K562 (cell line): ENCODE data around the gene ZMYND8. TPM values are rescaled to one million over a fixed set of nuclear protein-coding genes. Genes with fewer than 3 reads are reported as not detected.
A peak's percentile ranks its signal among the peaks of the same experiment; 100 is the strongest.

Experiments
- ATAC-seq: fragments of 200-7000 bp; cut with Tn5 transposase; 3 replicates; pipeline ENCODE4 v1.9.1; 2020; ENCODE audit warnings: moderate library complexity
- BruUV-seq: library from RNA; stranded (reverse); fragments of 400-500 nt; replicated peaks from 2 replicates; lab custom pipeline; 2021; lab: Mats Ljungman, UMichigan
- CTCF ChIA-PET: fragments of 300-600 bp; formaldehyde crosslinking; extraction: SDS; loops from one replicate; lab custom pipeline; 2021; ENCODE audit warnings: low intra/inter-chr PET ratio; lab: Yijun Ruan, JAX
- POLR2A ChIA-PET: fragments of 300-600, 350-650 bp; sonication (Branson Sonifier 250); formaldehyde crosslinking; extraction: SDS; loops from one replicate; lab custom pipeline; 2021; ENCODE audit warnings: antibody characterized with exemption, inconsistent platforms; lab: Yijun Ruan, JAX
- DNase-seq, 4 experiments: peaks; one replicate each; pipeline versions ENCODE4 v3.0.0 to v3.0.0-alpha.2; 2011 to 2018; ENCODE audit warnings: low spot score in 3 of 4, mixed read lengths in 3 of 4; ENCODE audit errors: extremely low read depth in 1 of 4
- FAIRE-seq: peaks from 2 replicates; lab custom pipeline; 2011; peaks lifted over from hg19 to GRCh38; lab: Jason Lieb, UNC
- H2AFZ ChIP-seq: 2 replicates; pipeline ENCODE4 v1.6.0; 2011; ENCODE audit warnings: low read depth, low read length, control low read depth, inconsistent platforms
- H3K27ac ChIP-seq: fragments of 200-600 bp; 3 replicates; pipeline ENCODE4 v1.8.0; 2011; ENCODE audit warnings: low read depth, mild to moderate bottlenecking, control low read depth, inconsistent platforms, low read length, moderate library complexity, mixed read lengths; ENCODE audit errors: extremely low read depth
- H3K27me3 ChIP-seq, 2 experiments: fragments of 300-600 bp in 1 of 2; 2 replicates in 1 of 2; 3 replicates in 1 of 2; pipeline versions ENCODE4 v1.6.0 to v1.8.0; 2011; ENCODE audit warnings: inconsistent platforms in 2 of 2, low read length in 2 of 2, mild to moderate bottlenecking in 1 of 2, mixed read lengths in 1 of 2, moderate library complexity in 1 of 2; ENCODE audit not compliant: control insufficient read depth in 2 of 2, insufficient read depth in 2 of 2
- H3K36me3 ChIP-seq: fragments of 300-600 bp; 3 replicates; pipeline ENCODE4 v1.8.0; 2011; ENCODE audit warnings: mild to moderate bottlenecking, low read length, inconsistent platforms; ENCODE audit not compliant: control insufficient read depth, insufficient read depth
- H3K4me1 ChIP-seq, 2 experiments: fragments of 200-600 bp in 1 of 2; replicated peaks in 1 of 2; 2 replicates in 1 of 2; 3 replicates in 1 of 2; pipeline versions ENCODE4 v1.5.1 to v1.8.0; 2011; ENCODE audit warnings: inconsistent platforms in 2 of 2, low read length in 2 of 2, mild to moderate bottlenecking in 1 of 2, mixed read lengths in 1 of 2, moderate library complexity in 1 of 2; ENCODE audit not compliant: control insufficient read depth in 2 of 2, insufficient read depth in 2 of 2
- H3K4me2 ChIP-seq: 2 replicates; pipeline ENCODE4 v1.6.1; 2011; ENCODE audit warnings: low read length, control low read depth, inconsistent platforms, mixed read lengths; ENCODE audit not compliant: insufficient read depth
- H3K4me3 ChIP-seq: fragments of 200-600 bp; sonication (generic), shearing (Covaris generic); 2 replicates; pipeline ENCODE4 v1.5.1; 2016; ENCODE audit warnings: control low read depth, inconsistent platforms
- H3K79me2 ChIP-seq: fragments of 200-600 bp; 3 replicates; pipeline ENCODE4 v1.8.0; 2011; ENCODE audit warnings: low read length, inconsistent platforms; ENCODE audit not compliant: control insufficient read depth, insufficient read depth
- H3K9ac ChIP-seq, 2 experiments: 2 replicates each; pipeline versions ENCODE4 v1.6.0 to v1.6.1; 2011; ENCODE audit warnings: low read depth in 2 of 2, low read length in 2 of 2, control low read depth in 1 of 2, inconsistent platforms in 1 of 2, mild to moderate bottlenecking in 1 of 2, mixed read lengths in 1 of 2; ENCODE audit not compliant: insufficient read depth in 1 of 2
- H3K9me1 ChIP-seq: one replicate; pipeline ENCODE4 v1.6.0; 2011; ENCODE audit warnings: inconsistent platforms, mild to moderate bottlenecking, low read length, moderate library complexity; ENCODE audit not compliant: control insufficient read depth, insufficient read depth
- H3K9me3 ChIP-seq: replicated peaks from 2 replicates; pipeline ENCODE4 v1.5.1; 2011; ENCODE audit warnings: low read depth, low read length, inconsistent platforms; ENCODE audit not compliant: control insufficient read depth, insufficient read depth
- H4K20me1 ChIP-seq: replicated peaks from 2 replicates; pipeline ENCODE4 v1.6.1; 2011; ENCODE audit warnings: low read length, inconsistent platforms, mixed read lengths; ENCODE audit not compliant: control insufficient read depth, insufficient read depth
- BCOR ChIP-seq: fragments of 450-650 bp; IDR thresholded peaks from 2 replicates; pipeline ENCODE4 v1.6.1; 2016
- CHD2 ChIP-seq: IDR thresholded peaks from 2 replicates; pipeline ENCODE4 v1.6.1; 2011; ENCODE audit warnings: low read depth, low read length
- CREM ChIP-seq: IDR thresholded peaks from 2 replicates; pipeline ENCODE4 v1.6.1; 2014; ENCODE audit warnings: antibody characterized with exemption, low read depth
- ETS2 ChIP-seq: IDR thresholded peaks from 2 replicates; pipeline ENCODE4 v1.6.1; 2016; ENCODE audit warnings: borderline replicate concordance, missing genetic modification characterization, mild to moderate bottlenecking, moderate library complexity, missing compliant biosample characterization; ENCODE audit not compliant: poor library complexity, severe bottlenecking
- FOXJ2 ChIP-seq: fragments of 200-800 bp; sonication (Bioruptor generic); IDR thresholded peaks from 2 replicates; pipeline ENCODE4 v1.6.1; 2016; ENCODE audit warnings: missing genetic modification characterization, missing compliant biosample characterization
- LEF1 ChIP-seq: fragments of 450-650 bp; IDR thresholded peaks from 2 replicates; pipeline ENCODE4 v1.6.1; 2016; ENCODE audit warnings: mild to moderate bottlenecking
- MBD1 ChIP-seq: fragments of 250-450 bp; sonication (Bioruptor Pico); IDR thresholded peaks from 2 replicates; pipeline ENCODE4 v1.8.0; 2022; ENCODE audit warnings: inconsistent platforms
- MTA1 ChIP-seq: fragments of 450-650 bp; IDR thresholded peaks from 2 replicates; pipeline ENCODE4 v1.6.1; 2017; ENCODE audit warnings: borderline replicate concordance
- MTA3 ChIP-seq: fragments of 450-650 bp; formaldehyde crosslinking; IDR thresholded peaks from 2 replicates; pipeline ENCODE4 v1.6.1; 2017; ENCODE audit warnings: mild to moderate bottlenecking, borderline replicate concordance
- MYC ChIP-seq, 2 experiments: fragments of 250-450 bp in 1 of 2; sonication (Bioruptor Pico) in 1 of 2; IDR thresholded peaks; 2 replicates each; pipeline versions ENCODE4 v1.5.1 to v1.6.1; 2012 to 2021; ENCODE audit warnings: low read depth in 2 of 2, borderline replicate concordance in 1 of 2, improper control_type of control experiment in 1 of 2, low read length in 1 of 2, mild to moderate bottlenecking in 1 of 2, moderate library complexity in 1 of 2
- NFE2 ChIP-seq: IDR thresholded peaks from 2 replicates; pipeline ENCODE4 v1.6.1; 2014; ENCODE audit warnings: antibody characterized with exemption, low read depth
- NR4A1 ChIP-seq, 2 experiments: fragments of 250-450 bp in 1 of 2; fragments of 450-650 bp in 1 of 2; sonication (Bioruptor Pico) in 1 of 2; IDR thresholded peaks; 2 replicates each; pipeline versions ENCODE4 v1.4.0 to v1.6.1; 2016 to 2020; ENCODE audit warnings: mild to moderate bottlenecking in 2 of 2, missing compliant biosample characterization in 1 of 2, missing genetic modification characterization in 1 of 2, moderate library complexity in 1 of 2
- POLR2AphosphoS5 ChIP-seq: IDR thresholded peaks from 2 replicates; pipeline ENCODE4 v1.6.1; 2011; ENCODE audit warnings: mild to moderate bottlenecking, low read depth, low read length, moderate library complexity; ENCODE audit not compliant: control insufficient read depth, insufficient read depth
- POLR2B ChIP-seq: fragments of 450-650 bp; IDR thresholded peaks from 2 replicates; pipeline ENCODE4 v1.6.1; 2018; ENCODE audit warnings: low read depth; ENCODE audit not compliant: partially characterized antibody
- POLR2G ChIP-seq: fragments of 200-400 bp; formaldehyde crosslinking; IDR thresholded peaks from 2 replicates; pipeline ENCODE4 v1.6.1; 2017; ENCODE audit warnings: low read depth, mild to moderate bottlenecking, antibody characterized with exemption, low read length, moderate library complexity
- RBM25 ChIP-seq: fragments of 200-400 bp; formaldehyde crosslinking; IDR thresholded peaks from 2 replicates; pipeline ENCODE4 v1.6.1; 2018; ENCODE audit warnings: low read length, low read depth, moderate library complexity; ENCODE audit not compliant: severe bottlenecking
- RBM39 ChIP-seq: fragments of 200-400 bp; formaldehyde crosslinking; optimal IDR thresholded peaks from 2 replicates; pipeline ENCODE3; 2018; ENCODE audit warnings: low read depth, low read length
- SMC3 ChIP-seq: conservative IDR thresholded peaks from 2 replicates; pipeline ENCODE4 v1.6.1; 2011; ENCODE audit warnings: low read depth, low read length, improper control_type of control experiment; ENCODE audit not compliant: insufficient read depth
- WGBS: fragments of 100-300 bp; shearing (Covaris generic); methylation state at CpG from one replicate; pipeline ENCODE4 v1.1.6; 2016; ENCODE audit warnings: low coverage, mixed read lengths; ENCODE audit not compliant: insufficient coverage; ENCODE audit errors: missing lambda C conversion rate; 5-methylcytosine and 5-hydroxymethylcytosine counted together
- in situ Hi-C: fragments of 300-500 bp; cut with MboI; formaldehyde crosslinking; loops from 4 replicates; pipeline ENCODE4 v1.15.0; 2018; ENCODE audit warnings: inconsistent platforms, mixed read lengths
- intact Hi-C: fragments of 100-400 bp; cut with micrococcal nuclease; formaldehyde crosslinking; loops from 2 replicates; pipeline ENCODE4 v1.14.2; 2022
- polyA plus RNA-seq, 8 experiments: library from polyadenylated mRNA; depleted of rRNA in 4 of 8; stranded (reverse) in 5 of 8; unstranded in 3 of 8; fragments of >200 nt; fragmentation: Nextera tagmentation in 2 of 8; fragmentation: Illumina TruSeq in 1 of 8; extraction: Ambion mirVana in 2 of 8; extraction: Trizol in 1 of 8; gene quantifications; 2 replicates each; pipeline versions ENCODE4 v1.2.1 to v1.2.3, GENCODE V29; 2011 to 2014; ENCODE audit warnings: inconsistent platforms in 1 of 8, missing spikeins in 1 of 8
- total RNA-seq, 7 experiments: library from RNA; depleted of rRNA in 6 of 7; stranded (reverse); fragments of >200 nt in 6 of 7; fragmentation: Illumina TruSeq in 2 of 7; extraction: Trizol in 2 of 7; gene quantifications; 2 replicates each; pipeline versions ENCODE4 v1.2.1 to v1.2.3, GENCODE V29; 2011 to 2021; ENCODE audit warnings: low replicate concordance in 1 of 7
- TF ChIP-seq, protein P1 (sequence below): fragments of 450-650 bp; conservative IDR thresholded peaks from 2 replicates; pipeline ENCODE4 v1.6.1; 2016; ENCODE audit warnings: missing genetic modification characterization, low read depth, mild to moderate bottlenecking, missing compliant biosample characterization, moderate library complexity

ZMYND8 gene
- total and polyA plus RNA-seq, 9 of the 15 experiments (the other 6 are each of a cell fraction or from before 2014, with no cell fraction given), result 31.8 to 148 (median 71.9) TPM

GRCh38 chr20:47353692-47354463 is 2.6 kb downstream of the ZMYND8 start:
- Histone ChIP-seq H3K27me3 (no peaks in the 10 kb centered on the region), H4K20me1 (no peaks in the 10 kb centered on the region), H3K36me3 (peaks cover 66% of the 10 kb centered on the region), H3K4me1 (peaks cover 24 to 36% of the 10 kb centered on the region in 2 experiments), H3K9ac (peak overlapping the region; percentile 87 to 92), H3K79me2 (peaks cover 100% of the 10 kb centered on the region), H3K9me3 (no peaks in the 10 kb centered on the region), H3K4me2 (peak overlapping the region; percentile 87), H3K9me1 (no peaks in the 10 kb centered on the region), H3K27ac (peak overlapping the region; percentile 97), H2AFZ (no peak overlapping the region), H3K4me3 (peak overlapping the region; percentile 65)
- in situ Hi-C loops (no loop called here), intact Hi-C loops (no loop called here)
- ATAC-seq (peak; percentile 12), FAIRE-seq (peak; percentile 49), DNase-seq (peak in 2 of 4 experiments; percentile 56 to 66)
- 2% methylated on average over 7 of the region's 7 CpGs for WGBS
- BruUV-seq, result TSS peak; percentile 41
- ChIA-PET CTCF (interaction anchor here (1.2 kb wide), 1 partner anchor 30 kb away, joined by 3 read pairs; no protein-coding TSS in a partner anchor), POLR2A (interaction anchor here (0.7 to 4.3 kb wide), 18 partner anchors 9 to 211 kb away, joined by 3 to 56 read pairs (median 4); no protein-coding TSS in a partner anchor)
- TF ChIP-seq POLR2G (0 out of 2 replicates have a peak, but pooled peaks have one; percentile 9), MTA3 (no peak), MBD1 (no peak), CREM (no peak), CHD2 (no peak), POLR2B (peak; percentile 8), MYC (IDR thresholded peaks at IDR 0.05; ENCODE audit: low read depth, low read length) (0 out of 2 replicates have a peak, but pooled peaks have one; percentile 13), MYC (CRISPR knock-in tag; IDR thresholded peaks at IDR 0.05; ENCODE audit: borderline replicate concordance, low read depth) (no peak), NFE2 (0 out of 2 replicates have a peak, but pooled peaks have one; percentile 5), MTA1 (no peak), LEF1 (no peak), NR4A1 (CRISPR knock-in tag; IDR thresholded peaks at IDR 0.05) (no peak), NR4A1 (tag; IDR thresholded peaks at IDR 0.05) (peak; percentile 73), BCOR (no peak), SMC3 (0 out of 2 replicates have a peak, but pooled peaks have one; percentile 5), POLR2AphosphoS5 (peak; percentile 45; the same call in 1 of the 2 replicates), ETS2 (tag) (no peak), FOXJ2 (tag) (peak; percentile 83; the same call in 1 of the 2 replicates), RBM25 (peak; percentile 10), RBM39 (no peak)
- TF ChIP-seq, protein P1, sequence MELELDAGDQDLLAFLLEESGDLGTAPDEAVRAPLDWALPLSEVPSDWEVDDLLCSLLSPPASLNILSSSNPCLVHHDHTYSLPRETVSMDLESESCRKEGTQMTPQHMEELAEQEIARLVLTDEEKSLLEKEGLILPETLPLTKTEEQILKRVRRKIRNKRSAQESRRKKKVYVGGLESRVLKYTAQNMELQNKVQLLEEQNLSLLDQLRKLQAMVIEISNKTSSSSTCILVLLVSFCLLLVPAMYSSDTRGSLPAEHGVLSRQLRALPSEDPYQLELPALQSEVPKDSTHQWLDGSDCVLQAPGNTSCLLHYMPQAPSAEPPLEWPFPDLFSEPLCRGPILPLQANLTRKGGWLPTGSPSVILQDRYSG (tag), result peak; percentile 67; the same call in 1 of the 2 replicates
